Colonic mucosa (tissue), 4 donors: ENCODE results near the gene FPR3. TPM values are rescaled to one million over a fixed set of nuclear protein-coding genes. Genes with fewer than 3 reads are reported as not detected.

Experiments used
- DNase-seq: peaks from one replicate; pipeline ENCODE4 v3.0.0-alpha.2; 2020
- H3K27ac ChIP-seq: fragments of 200-600 bp; one replicate; pipeline ENCODE4 v1.8.0; 2021
- H3K27me3 ChIP-seq: fragments of 200-600 bp; one replicate; pipeline ENCODE4 v1.8.0; 2021
- H3K36me3 ChIP-seq: fragments of 200-600 bp; one replicate; pipeline ENCODE4 v1.8.0; 2021
- H3K4me1 ChIP-seq: fragments of 200-600 bp; one replicate; pipeline ENCODE4 v1.8.0; 2021; ENCODE audit warnings: mild to moderate bottlenecking
- H3K4me3 ChIP-seq: fragments of 200-600 bp; one replicate; pipeline ENCODE4 v1.8.0; 2021
- H3K9ac ChIP-seq, 2 donors: one replicate each; pipeline ENCODE4 v1.7.0; 2013; ENCODE audit warnings: control low read depth in 2 of 2, low read depth in 2 of 2, low read length in 2 of 2
- H3K9me3 ChIP-seq: fragments of 200-600 bp; one replicate; pipeline ENCODE4 v1.8.0; 2021
- intact Hi-C: fragments of 100-400 bp; cut with DNase I; formaldehyde crosslinking; loops from one replicate; pipeline ENCODE4 v1.14.1; 2022
- total RNA-seq, 2 donors: library from RNA; stranded (reverse); fragmentation: NEBNext Ultra II Directional in 1 of 2; extraction: Animal tissue kit (Norgen Biotek cat#: 25700) in 1 of 2; gene quantifications; one replicate each; pipeline ENCODE4 v1.2.1, GENCODE V29; 2021
- TF ChIP-seq, protein P1 (sequence below): fragments of 200-600 bp; IDR thresholded peaks from one replicate; pipeline ENCODE4 v1.8.0; 2022; ENCODE audit warnings: antibody characterized with exemption, mild to moderate bottlenecking
- donor health status: healthy.
- donor health status: DM: no; HTN: no; CAD: no.
- donor health status: DM: no; HTN: no; CAD: no.

Gene FPR3
- total RNA-seq, 2 donors from 2014 or later: 1.3 to 7.1 TPM

DNA sequence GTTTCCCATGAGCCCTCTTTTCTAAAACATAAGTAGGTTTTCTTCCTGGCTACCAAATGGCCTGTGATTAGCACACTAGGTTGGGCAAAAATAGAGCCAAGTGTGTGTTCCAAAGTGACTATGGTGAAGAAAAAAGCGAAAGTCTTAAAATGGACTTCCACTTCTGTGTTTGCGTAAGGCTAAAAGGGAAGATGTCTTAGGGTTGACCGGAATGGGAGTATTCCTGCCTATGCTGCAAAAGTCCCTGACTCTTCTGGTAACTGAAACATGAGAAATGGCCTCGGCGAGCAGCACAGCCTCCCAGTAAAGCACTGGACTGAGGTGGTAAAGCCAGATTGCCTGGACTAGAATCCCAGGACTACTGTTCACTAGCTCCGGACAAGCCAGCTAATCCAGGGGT, 40.8 kb upstream of the FPR3 start:
- no peak overlapping the region for H3K27ac ChIP-seq
- no peaks in the 10 kb centered on the region for H3K4me1 ChIP-seq
- H3K27me3 ChIP-seq: no peaks in the 10 kb centered on the region
- intact Hi-C loops: no loop called here
- no peak overlapping the region for H3K9ac ChIP-seq
- no peaks in the 10 kb centered on the region for H3K9me3 ChIP-seq
- no peak for DNase-seq
- H3K4me3 ChIP-seq: no peak overlapping the region
- no peaks in the 10 kb centered on the region for H3K36me3 ChIP-seq
- TF ChIP-seq, protein P1, sequence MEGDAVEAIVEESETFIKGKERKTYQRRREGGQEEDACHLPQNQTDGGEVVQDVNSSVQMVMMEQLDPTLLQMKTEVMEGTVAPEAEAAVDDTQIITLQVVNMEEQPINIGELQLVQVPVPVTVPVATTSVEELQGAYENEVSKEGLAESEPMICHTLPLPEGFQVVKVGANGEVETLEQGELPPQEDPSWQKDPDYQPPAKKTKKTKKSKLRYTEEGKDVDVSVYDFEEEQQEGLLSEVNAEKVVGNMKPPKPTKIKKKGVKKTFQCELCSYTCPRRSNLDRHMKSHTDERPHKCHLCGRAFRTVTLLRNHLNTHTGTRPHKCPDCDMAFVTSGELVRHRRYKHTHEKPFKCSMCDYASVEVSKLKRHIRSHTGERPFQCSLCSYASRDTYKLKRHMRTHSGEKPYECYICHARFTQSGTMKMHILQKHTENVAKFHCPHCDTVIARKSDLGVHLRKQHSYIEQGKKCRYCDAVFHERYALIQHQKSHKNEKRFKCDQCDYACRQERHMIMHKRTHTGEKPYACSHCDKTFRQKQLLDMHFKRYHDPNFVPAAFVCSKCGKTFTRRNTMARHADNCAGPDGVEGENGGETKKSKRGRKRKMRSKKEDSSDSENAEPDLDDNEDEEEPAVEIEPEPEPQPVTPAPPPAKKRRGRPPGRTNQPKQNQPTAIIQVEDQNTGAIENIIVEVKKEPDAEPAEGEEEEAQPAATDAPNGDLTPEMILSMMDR: no peak

DNA sequence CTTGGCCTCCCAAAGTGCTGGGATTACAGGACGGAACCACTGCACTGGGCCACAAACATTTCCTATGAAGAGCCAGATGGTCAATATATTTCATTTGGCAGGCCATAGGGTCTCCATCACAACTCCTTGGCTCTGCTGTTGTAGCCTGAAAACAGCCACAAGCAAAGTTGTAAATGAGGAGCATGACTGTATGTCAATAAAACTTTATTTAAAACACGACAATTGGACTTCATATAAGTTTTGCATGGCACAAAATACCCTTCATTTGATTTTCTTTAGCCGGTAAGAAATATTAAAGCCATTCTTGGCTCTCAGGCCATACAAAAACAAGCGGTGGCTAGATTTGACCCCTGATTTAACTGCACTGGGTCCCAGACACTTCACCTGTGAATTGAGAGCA, 40.2 kb upstream of the FPR3 start:
- H3K4me1 ChIP-seq: no peaks in the 10 kb centered on the region
- no peaks in the 10 kb centered on the region for H3K27me3 ChIP-seq
- H3K4me3 ChIP-seq: no peak overlapping the region
- H3K9me3 ChIP-seq: no peaks in the 10 kb centered on the region
- H3K36me3 ChIP-seq: no peaks in the 10 kb centered on the region
- TF ChIP-seq, protein P1: no peak
- H3K27ac ChIP-seq: no peak overlapping the region
- no peak for DNase-seq
- intact Hi-C loops: no loop called here
- no peak overlapping the region for H3K9ac ChIP-seq

DNA sequence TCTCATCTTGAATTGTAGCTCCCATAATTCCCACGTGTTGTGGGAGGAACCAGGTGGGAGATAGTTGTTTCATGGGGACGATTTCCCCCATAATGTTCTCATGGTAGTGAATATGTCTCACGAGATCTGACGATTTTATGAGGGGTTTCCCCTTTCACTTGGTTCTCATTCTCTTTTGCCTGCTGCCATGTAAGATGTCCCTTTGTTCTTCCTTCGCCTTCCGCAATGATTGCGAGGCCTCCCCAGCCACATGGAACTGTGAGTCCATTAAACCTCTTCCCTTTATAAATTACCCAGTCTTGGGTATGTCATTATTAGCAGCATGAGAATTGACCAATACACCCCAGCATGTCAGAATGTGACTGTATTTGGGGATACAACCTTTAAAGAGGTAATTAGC, 39.4 kb upstream of the FPR3 start:
- H3K4me1 ChIP-seq: no peaks in the 10 kb centered on the region
- TF ChIP-seq, protein P1: no peak
- no peaks in the 10 kb centered on the region for H3K36me3 ChIP-seq
- DNase-seq: no peak
- intact Hi-C loops: no loop called here
- no peaks in the 10 kb centered on the region for H3K9me3 ChIP-seq
- no peak overlapping the region for H3K27ac ChIP-seq
- H3K4me3 ChIP-seq: no peak overlapping the region
- H3K9ac ChIP-seq: no peak overlapping the region
- no peaks in the 10 kb centered on the region for H3K27me3 ChIP-seq

DNA sequence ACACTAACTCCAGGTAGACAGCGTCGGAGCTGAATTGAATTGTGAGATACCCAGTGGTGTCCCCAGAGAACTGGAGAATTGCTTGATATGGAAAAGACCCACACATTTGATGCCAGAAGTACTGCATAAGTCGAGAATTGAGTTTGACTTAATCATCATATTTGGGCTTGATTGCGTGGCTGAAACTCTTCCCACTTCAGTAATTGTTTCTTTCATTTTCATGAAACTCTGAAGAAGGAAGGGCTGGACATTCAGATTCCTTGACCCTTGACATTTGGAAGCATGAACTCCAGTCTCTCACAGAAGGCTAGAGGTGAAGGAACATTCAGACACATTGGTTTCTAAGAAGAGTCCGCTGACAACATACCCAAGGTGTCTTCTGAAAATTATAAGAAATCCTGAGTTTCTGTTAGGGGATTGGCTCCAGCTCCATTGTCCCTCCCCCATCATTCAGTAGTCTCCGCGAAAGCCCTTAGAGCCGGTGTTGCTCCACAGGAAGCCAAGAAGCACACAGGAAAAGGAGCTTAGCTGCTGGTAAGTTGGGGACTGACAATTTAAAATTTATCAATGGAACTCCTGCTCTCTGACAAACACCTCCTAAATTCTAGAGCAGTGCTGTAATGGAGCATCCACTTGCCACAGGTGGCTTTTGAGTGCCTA, 34.1 kb upstream of the FPR3 start, which contains the start of gene FPR2:
Gene FPR2, plus strand, starts transcription at position 484 of the 660 bp plus-strand sequence. CDS start 7,479 bp downstream, outside the sequence.
- intact Hi-C loops: no loop called here
- Histone ChIP-seq H3K27ac (no peak within 1 kb of the TSS), H3K4me3 (no peak within 1 kb of the TSS), H3K36me3 (no peaks in the 10 kb centered on the region), H3K9me3 (no peaks in the 10 kb centered on the region), H3K27me3 (no peaks in the 10 kb centered on the region), H3K4me1 (no peaks in the 10 kb centered on the region), H3K9ac (no peak within 1 kb of the TSS)
- no peak for DNase-seq
- TF ChIP-seq, protein P1: no peak

DNA sequence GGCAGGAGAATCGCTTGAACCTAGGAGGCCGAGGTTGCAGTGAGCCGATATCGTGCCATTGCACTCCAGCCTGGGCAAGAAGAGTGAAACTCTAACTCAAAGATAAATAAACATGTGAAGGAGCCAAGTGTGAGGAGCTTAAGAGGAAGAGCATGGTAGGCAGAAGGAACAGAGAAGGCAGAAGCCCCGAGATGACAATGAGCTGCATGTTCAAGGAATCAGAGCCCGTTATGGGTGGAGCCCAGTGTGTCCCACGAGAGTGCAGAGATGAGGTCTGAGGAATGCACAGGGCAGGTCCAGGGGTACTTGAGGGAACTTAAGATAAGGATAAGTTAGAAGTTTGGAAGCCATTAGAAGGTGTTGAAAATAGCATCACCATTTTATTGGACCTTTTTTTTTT, 33.3 kb upstream of the FPR3 start:
- no peaks in the 10 kb centered on the region for H3K9me3 ChIP-seq
- no peaks in the 10 kb centered on the region for H3K27me3 ChIP-seq
- no peak overlapping the region for H3K4me3 ChIP-seq
- no peak overlapping the region for H3K27ac ChIP-seq
- DNase-seq: no peak
- TF ChIP-seq, protein P1: no peak
- intact Hi-C loops: no loop called here
- H3K9ac ChIP-seq: no peak overlapping the region
- H3K4me1 ChIP-seq: no peaks in the 10 kb centered on the region
- H3K36me3 ChIP-seq: no peaks in the 10 kb centered on the region
